DOHH2 (cell line): Measurements from ENCODE around the gene SCAPER.

Source experiments
- H3F3A ChIP-seq: fragments of 200-600 bp; sonication (generic), shearing (Covaris generic); 2 replicates; pipeline ENCODE4 v1.6.0; 2016; ENCODE audit warnings: antibody characterized with exemption, mild to moderate bottlenecking; ENCODE audit not compliant: control insufficient read depth, insufficient read depth
- H3K27ac ChIP-seq: fragments of 200-600 bp; sonication (generic); 2 replicates; pipeline ENCODE4 v1.5.1; 2014; ENCODE audit warnings: low read depth, mild to moderate bottlenecking, low read length, moderate library complexity
- H3K27me3 ChIP-seq: fragments of 200-600 bp; sonication (generic); 2 replicates; pipeline ENCODE4 v1.6.1; 2014; ENCODE audit warnings: mild to moderate bottlenecking, low read length, mixed read lengths; ENCODE audit not compliant: control insufficient read depth
- H3K36me3 ChIP-seq: fragments of 200-600 bp; sonication (generic); 2 replicates; pipeline ENCODE4 v1.6.1; 2014; ENCODE audit warnings: mild to moderate bottlenecking, low read length, moderate library complexity, mixed read lengths; ENCODE audit not compliant: control insufficient read depth
- H3K4me1 ChIP-seq: fragments of 200-600 bp; sonication (generic); 2 replicates; pipeline ENCODE4 v1.6.1; 2014; ENCODE audit warnings: mild to moderate bottlenecking, low read length, mixed read lengths; ENCODE audit not compliant: control insufficient read depth
- H3K4me2 ChIP-seq: fragments of 200-600 bp; sonication (generic); 2 replicates; pipeline ENCODE4 v1.6.0; 2014; ENCODE audit warnings: mild to moderate bottlenecking, low read length, moderate library complexity
- H3K4me3 ChIP-seq: fragments of 200-600 bp; sonication (generic); 2 replicates; pipeline ENCODE4 v1.5.1; 2014; ENCODE audit warnings: mild to moderate bottlenecking, low read length, mixed read lengths
- H3K79me2 ChIP-seq: fragments of 200-600 bp; sonication (generic); 2 replicates; pipeline ENCODE4 v1.6.1; 2014; ENCODE audit warnings: mild to moderate bottlenecking, low read length, mixed read lengths; ENCODE audit not compliant: control insufficient read depth
- H3K9me2 ChIP-seq: fragments of 200-600 bp; sonication (generic); replicated peaks from 2 replicates; pipeline ENCODE4 v1.6.1; 2014; ENCODE audit warnings: mild to moderate bottlenecking, low read length, mixed read lengths; ENCODE audit not compliant: control insufficient read depth
- H3K9me3 ChIP-seq: fragments of 200-600 bp; sonication (generic); 2 replicates; pipeline ENCODE4 v1.6.1; 2014; ENCODE audit warnings: antibody characterized with exemption, low read length, mixed read lengths; ENCODE audit not compliant: control insufficient read depth, insufficient read depth
- H4K20me1 ChIP-seq: fragments of 200-600 bp; sonication (generic); 2 replicates; pipeline ENCODE4 v1.6.0; 2014; ENCODE audit warnings: low read depth, mild to moderate bottlenecking, antibody characterized with exemption, low read length, moderate library complexity; ENCODE audit not compliant: control insufficient read depth, insufficient read depth
- EZH2phosphoT487 ChIP-seq: fragments of 200-600 bp; sonication (generic); IDR thresholded peaks from 2 replicates; pipeline ENCODE4 v1.6.1; 2017; ENCODE audit warnings: borderline replicate concordance, mild to moderate bottlenecking, antibody characterized with exemption, low read length, moderate library complexity, mixed read lengths
- TF ChIP-seq, protein P1 (sequence below): fragments of 200-600 bp; sonication (generic); IDR thresholded peaks from one replicate; pipeline ENCODE4 v1.5.1; 2014; ENCODE audit warnings: antibody characterized with exemption, mild to moderate bottlenecking, low read depth, low read length; ENCODE audit not compliant: poor library complexity, severe bottlenecking

SCAPER gene

DNA sequence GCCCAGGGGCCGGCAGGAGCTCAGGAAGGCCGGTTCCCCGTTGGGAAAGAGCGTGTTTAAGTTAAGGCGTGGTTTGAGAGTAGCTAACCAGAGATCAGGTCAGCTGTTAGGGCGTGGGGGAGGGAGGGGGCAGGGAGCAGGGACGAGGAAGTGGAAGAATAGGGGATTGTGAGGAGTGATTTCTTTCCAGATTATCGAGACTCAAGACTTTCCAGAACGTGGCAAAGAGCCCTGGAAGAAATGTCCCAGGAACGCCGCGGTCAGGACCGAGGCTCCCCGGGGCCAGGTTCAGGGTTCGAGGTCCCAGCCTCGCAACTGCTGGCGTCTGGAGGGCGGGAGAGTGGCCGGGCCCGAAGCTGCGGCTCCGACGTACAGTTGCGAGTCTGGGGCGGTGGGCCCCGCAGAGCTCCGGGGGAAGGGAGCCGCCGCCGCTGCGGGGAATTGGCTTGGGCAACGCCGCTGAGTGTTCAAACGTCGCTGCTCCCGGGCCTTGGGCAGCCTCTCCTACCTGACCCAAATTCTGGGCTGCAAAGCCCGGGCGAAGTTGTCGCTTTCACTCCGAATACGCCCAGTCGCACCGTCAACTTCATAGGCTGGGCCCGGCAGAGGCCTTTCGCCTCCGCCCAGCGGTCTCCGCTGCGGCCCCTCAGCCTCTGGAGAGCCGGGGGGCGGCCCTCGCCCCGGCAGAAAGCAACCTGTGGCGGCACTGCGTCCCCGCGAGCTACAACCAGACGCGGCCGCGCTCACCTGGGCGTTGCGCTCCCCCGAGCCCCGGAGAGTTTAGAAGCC, 559.1 kb downstream of the SCAPER start:
- Histone ChIP-seq H3K79me2 (no peaks in the 10 kb centered on the region), H3K9me2 (no peaks in the 10 kb centered on the region), H3K27ac (no peak overlapping the region), H3K27me3 (peaks cover 10% of the 10 kb centered on the region; the same call in 1 of the 2 replicates), H3K36me3 (peaks cover 9% of the 10 kb centered on the region), H3K4me2 (peak overlapping the region; percentile 34), H3K9me3 (no peaks in the 10 kb centered on the region), H4K20me1 (no peaks in the 10 kb centered on the region), H3K4me1 (peaks cover 6% of the 10 kb centered on the region; the same call in 1 of the 2 replicates), H3K4me3 (no peak overlapping the region; the same call in 1 of the 2 replicates), H3F3A (peaks cover 7% of the 10 kb centered on the region; the same call in 1 of the 2 replicates)
- no peak for TF ChIP-seq EZH2phosphoT487
- TF ChIP-seq, protein P1, sequence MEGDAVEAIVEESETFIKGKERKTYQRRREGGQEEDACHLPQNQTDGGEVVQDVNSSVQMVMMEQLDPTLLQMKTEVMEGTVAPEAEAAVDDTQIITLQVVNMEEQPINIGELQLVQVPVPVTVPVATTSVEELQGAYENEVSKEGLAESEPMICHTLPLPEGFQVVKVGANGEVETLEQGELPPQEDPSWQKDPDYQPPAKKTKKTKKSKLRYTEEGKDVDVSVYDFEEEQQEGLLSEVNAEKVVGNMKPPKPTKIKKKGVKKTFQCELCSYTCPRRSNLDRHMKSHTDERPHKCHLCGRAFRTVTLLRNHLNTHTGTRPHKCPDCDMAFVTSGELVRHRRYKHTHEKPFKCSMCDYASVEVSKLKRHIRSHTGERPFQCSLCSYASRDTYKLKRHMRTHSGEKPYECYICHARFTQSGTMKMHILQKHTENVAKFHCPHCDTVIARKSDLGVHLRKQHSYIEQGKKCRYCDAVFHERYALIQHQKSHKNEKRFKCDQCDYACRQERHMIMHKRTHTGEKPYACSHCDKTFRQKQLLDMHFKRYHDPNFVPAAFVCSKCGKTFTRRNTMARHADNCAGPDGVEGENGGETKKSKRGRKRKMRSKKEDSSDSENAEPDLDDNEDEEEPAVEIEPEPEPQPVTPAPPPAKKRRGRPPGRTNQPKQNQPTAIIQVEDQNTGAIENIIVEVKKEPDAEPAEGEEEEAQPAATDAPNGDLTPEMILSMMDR: no peak

DNA sequence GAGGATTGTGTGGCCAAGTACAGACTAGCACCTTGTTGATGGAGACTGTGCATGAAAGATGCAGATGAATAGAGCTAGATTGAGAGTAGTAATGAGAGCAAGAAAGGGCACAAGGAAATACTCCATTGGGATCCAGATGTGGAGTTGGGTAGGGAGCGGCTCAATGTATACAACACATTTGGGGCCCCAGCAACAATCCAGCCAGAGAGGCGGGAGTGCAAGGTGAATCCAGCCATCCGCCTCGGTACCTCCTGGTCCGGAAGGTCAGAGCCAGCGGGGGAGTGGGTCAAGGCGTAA, 559.6 kb downstream of the SCAPER start:
- Histone ChIP-seq H3K4me1 (peaks cover 6% of the 10 kb centered on the region; the same call in 1 of the 2 replicates), H3K9me2 (no peaks in the 10 kb centered on the region), H3K27ac (no peak overlapping the region), H3K9me3 (no peaks in the 10 kb centered on the region), H3K36me3 (peaks cover 13% of the 10 kb centered on the region), H3K27me3 (peaks cover 10% of the 10 kb centered on the region; the same call in 1 of the 2 replicates), H3F3A (peaks cover 7% of the 10 kb centered on the region; the same call in 1 of the 2 replicates), H4K20me1 (no peaks in the 10 kb centered on the region), H3K4me2 (no peak overlapping the region; the same call in 1 of the 2 replicates), H3K79me2 (no peaks in the 10 kb centered on the region), H3K4me3 (no peak overlapping the region)
- TF ChIP-seq, protein P1: no peak
- no peak for TF ChIP-seq EZH2phosphoT487

DNA sequence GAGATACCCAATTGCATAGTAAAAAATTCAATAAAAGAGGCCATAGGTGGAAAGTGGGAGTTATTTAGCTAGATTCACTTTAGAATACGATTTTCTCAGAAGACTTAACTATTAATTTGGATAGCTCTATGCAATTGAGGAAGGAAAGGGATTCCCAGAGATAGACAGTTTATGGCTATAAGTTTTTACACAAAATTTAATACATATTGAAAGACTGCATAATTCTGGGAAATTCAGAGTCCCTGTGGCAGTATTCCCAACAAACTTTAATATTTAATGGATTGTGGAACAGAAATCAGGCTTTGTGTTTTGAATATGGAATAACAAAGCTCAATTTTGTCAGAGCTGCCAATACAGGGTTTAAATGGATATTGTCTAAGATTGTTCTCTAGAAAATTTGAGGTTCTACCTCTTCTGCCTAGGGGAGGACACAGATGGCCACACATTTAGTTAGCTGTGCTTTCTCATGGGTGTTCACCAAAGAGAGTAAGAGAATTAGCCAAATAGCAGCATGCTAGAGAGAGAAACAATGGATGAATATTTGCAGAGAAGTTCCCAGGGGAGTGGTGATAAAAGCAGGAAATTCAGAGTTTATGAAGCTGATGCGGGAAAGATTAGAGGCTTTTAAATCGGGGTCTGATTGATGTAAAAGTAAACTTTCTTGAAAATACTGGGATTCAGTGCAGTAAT, 560.1 kb downstream of the SCAPER start:
- Histone ChIP-seq H3K9me3 (no peaks in the 10 kb centered on the region), H4K20me1 (no peaks in the 10 kb centered on the region), H3K36me3 (peaks cover 18% of the 10 kb centered on the region), H3K4me3 (no peak overlapping the region), H3K27ac (no peak overlapping the region), H3F3A (peaks cover 7% of the 10 kb centered on the region; the same call in 1 of the 2 replicates), H3K4me2 (no peak overlapping the region), H3K9me2 (no peaks in the 10 kb centered on the region), H3K4me1 (peaks cover 10% of the 10 kb centered on the region; the same call in 1 of the 2 replicates), H3K27me3 (peaks cover 12% of the 10 kb centered on the region; the same call in 1 of the 2 replicates), H3K79me2 (peaks cover 5% of the 10 kb centered on the region)
- TF ChIP-seq, protein P1: no peak
- no peak for TF ChIP-seq EZH2phosphoT487
